GM23338 (cell line): ENCODE results near the gene DMKN. TPM values are rescaled to one million over a fixed set of nuclear protein-coding genes. Genes with fewer than 3 reads are reported as not detected.

Source experiments
- ATAC-seq: fragments of 200-7000 bp; cut with Tn5 transposase; 3 replicates; pipeline ENCODE4 v1.9.1; 2020
- DNase-seq: peaks from one replicate; pipeline ENCODE4 v3.0.0-alpha.2; 2015; ENCODE audit warnings: low spot score
- H2AFZ ChIP-seq: fragments of 200-600 bp; sonication (generic); 2 replicates; pipeline ENCODE4 v1.8.0; 2016; ENCODE audit warnings: antibody characterized with exemption, mild to moderate bottlenecking, moderate library complexity
- H3F3A ChIP-seq: fragments of 200-600 bp; sonication (generic); replicated peaks from 2 replicates; pipeline ENCODE4 v1.8.0; 2017; ENCODE audit warnings: antibody characterized with exemption, mixed run types, low read depth
- H3K27ac ChIP-seq: fragments of 200-600 bp; sonication (generic); 2 replicates; pipeline ENCODE4 v1.6.1; 2016; ENCODE audit warnings: low read depth
- H3K27me3 ChIP-seq: fragments of 200-600 bp; sonication (generic); 2 replicates; pipeline ENCODE4 v1.8.0; 2016; ENCODE audit warnings: mild to moderate bottlenecking, mixed run types, moderate library complexity; ENCODE audit not compliant: insufficient read depth
- H3K36me3 ChIP-seq: fragments of 200-600 bp; sonication (generic); 2 replicates; pipeline ENCODE4 v1.8.0; 2016; ENCODE audit warnings: mild to moderate bottlenecking; ENCODE audit not compliant: insufficient read depth
- H3K4me1 ChIP-seq: fragments of 200-600 bp; sonication (generic); 2 replicates; pipeline ENCODE4 v1.8.0; 2016; ENCODE audit warnings: mild to moderate bottlenecking, moderate library complexity; ENCODE audit not compliant: insufficient read depth
- H3K4me2 ChIP-seq: fragments of 200-600 bp; sonication (generic); 2 replicates; pipeline ENCODE4 v1.7.1; 2017; ENCODE audit warnings: mixed run types
- H3K4me3 ChIP-seq: fragments of 200-600 bp; sonication (generic); 2 replicates; pipeline ENCODE4 v1.6.1; 2016; ENCODE audit warnings: mixed run types
- H3K79me2 ChIP-seq: fragments of 200-600 bp; sonication (generic); replicated peaks from 2 replicates; pipeline ENCODE4 v1.8.0; 2017; ENCODE audit warnings: mild to moderate bottlenecking; ENCODE audit not compliant: insufficient read depth
- H3K9me2 ChIP-seq: fragments of 200-600 bp; sonication (generic); 2 replicates; pipeline ENCODE4 v1.8.0; 2017; ENCODE audit not compliant: insufficient read depth
- H4K20me1 ChIP-seq: fragments of 200-600 bp; sonication (generic); replicated peaks from 2 replicates; pipeline ENCODE4 v1.8.0; 2017; ENCODE audit warnings: mild to moderate bottlenecking; ENCODE audit not compliant: insufficient read depth
- H3K27ac Mint-ChIP-seq: 2 replicates; pipeline ENCODE4 v1.8.0; 2020; ENCODE audit warnings: inconsistent platforms, mild to moderate bottlenecking, moderate library complexity, mixed read lengths
- H3K27me3 Mint-ChIP-seq: 3 replicates; pipeline ENCODE4 v1.8.0; 2022; ENCODE audit warnings: low read depth, mild to moderate bottlenecking, moderate library complexity, mixed read lengths, inconsistent platforms; ENCODE audit not compliant: insufficient read depth, poor library complexity
- H3K36me3 Mint-ChIP-seq: 3 replicates; pipeline ENCODE4 v1.8.0; 2021; ENCODE audit warnings: low read depth, mild to moderate bottlenecking, inconsistent platforms, moderate library complexity, mixed read lengths
- H3K4me1 Mint-ChIP-seq: 3 replicates; pipeline ENCODE4 v1.8.0; 2020; ENCODE audit warnings: mild to moderate bottlenecking, inconsistent platforms, mixed read lengths
- H3K4me3 Mint-ChIP-seq: 3 replicates; pipeline ENCODE4 v1.8.0; 2021; ENCODE audit warnings: moderate library complexity, mild to moderate bottlenecking, inconsistent platforms, mixed read lengths
- H3K9me3 Mint-ChIP-seq: 3 replicates; pipeline ENCODE4 v1.8.0; 2020; ENCODE audit warnings: moderate library complexity, mild to moderate bottlenecking, inconsistent platforms, mixed read lengths
- CTCF ChIP-seq, 2 experiments: fragments of 200-600 bp in 1 of 2; sonication (generic) in 1 of 2; conservative IDR thresholded peaks; 2 replicates each; pipeline versions ENCODE4 v1.5.1 to v1.6.1; 2016 to 2017; ENCODE audit warnings: antibody characterized with exemption in 2 of 2, low read depth in 2 of 2, mild to moderate bottlenecking in 2 of 2, moderate library complexity in 1 of 2
- EZH2 ChIP-seq: fragments of 200-600 bp; sonication (generic); IDR thresholded peaks from one replicate; pipeline ENCODE4 v1.8.0; 2017; ENCODE audit warnings: antibody characterized with exemption, mild to moderate bottlenecking, low read depth; ENCODE audit not compliant: unreplicated experiment
- EZH2phosphoT487 ChIP-seq: fragments of 200-600 bp; sonication (generic); IDR thresholded peaks from one replicate; pipeline ENCODE4 v1.8.1; 2018; ENCODE audit warnings: antibody characterized with exemption; ENCODE audit not compliant: unreplicated experiment
- JUNB ChIP-seq: IDR thresholded peaks from one replicate; pipeline ENCODE4 v1.6.1; 2016; ENCODE audit warnings: antibody characterized with exemption; ENCODE audit not compliant: unreplicated experiment
- NANOG ChIP-seq: IDR thresholded peaks from 2 replicates; pipeline ENCODE4 v1.6.1; 2016; ENCODE audit warnings: antibody characterized with exemption, borderline replicate concordance
- POLR2AphosphoS5 ChIP-seq: IDR thresholded peaks from 2 replicates; pipeline ENCODE4 v1.6.1; 2016; ENCODE audit warnings: antibody characterized with exemption, low read depth
- STAT1 ChIP-seq: IDR thresholded peaks from one replicate; pipeline ENCODE4 v1.6.1; 2016; ENCODE audit warnings: antibody characterized with exemption; ENCODE audit not compliant: unreplicated experiment
- ZNF114 ChIP-seq: fragments of 250-450 bp; sonication (Bioruptor Pico); IDR thresholded peaks from 2 replicates; pipeline ENCODE4 v1.5.0; 2020; ENCODE audit warnings: mild to moderate bottlenecking, moderate library complexity
- ZNF331 ChIP-seq: fragments of 250-450 bp; sonication (Bioruptor Pico); IDR thresholded peaks from 2 replicates; pipeline ENCODE4 v1.5.0; 2020; ENCODE audit warnings: low read depth, mild to moderate bottlenecking, moderate library complexity
- ZNF462 ChIP-seq: fragments of 250-450 bp; sonication (Bioruptor Pico); IDR thresholded peaks from 2 replicates; pipeline ENCODE4 v1.5.0; 2020; ENCODE audit warnings: mild to moderate bottlenecking, moderate library complexity
- polyA plus RNA-seq: library from polyadenylated mRNA; unstranded; fragments of >200 nt; fragmentation: Nextera tagmentation; extraction: Ambion mirVana; gene quantifications from 2 replicates; pipeline ENCODE4 v1.2.1, GENCODE V29; 2016
- total RNA-seq: library from RNA; depleted of rRNA; stranded (reverse); fragments of >200 nt; shearing (Covaris generic); gene quantifications from 2 replicates; pipeline ENCODE4 v1.2.3, GENCODE V29; 2014

DMKN gene
- total and polyA plus RNA-seq, 2 experiments from 2014 or later, result 259 to 569 TPM

GRCh38 chr19:35542209-35542608 is 28.8 kb upstream of the DMKN start (continued):
- TF ChIP-seq ZNF114 (CRISPR knock-in tag) (no peak), STAT1 (no peak), ZNF331 (CRISPR knock-in tag) (no peak), EZH2phosphoT487 (no peak), NANOG (no peak), CTCF (conservative IDR thresholded peaks at IDR 0.05; ENCODE audit: low read depth in 2 of 2) (no peak), POLR2AphosphoS5 (no peak), EZH2 (no peak)

- DNase-seq, result no peak
Observed at GRCh38 chr19:35540356-35540927, 27.0 kb upstream of the DMKN start.

More at GRCh38 chr19:35540356-35540927, 27.0 kb upstream of the DMKN start:
- H3K27me3 ChIP-seq, result no peaks in the 10 kb centered on the region
- Mint-ChIP-seq H3K4me1 (peaks cover 32% of the 10 kb centered on the region; the same call in 2 of the 3 replicates), H3K36me3 (peaks cover 43% of the 10 kb centered on the region), H3K9me3 (no peaks in the 10 kb centered on the region), H3K27ac (no peak overlapping the region), H3K4me3 (no peak overlapping the region), H3K27me3 (peaks cover 6% of the 10 kb centered on the region)
- no peaks in the 10 kb centered on the region; the same call in 1 of the 2 replicates for H4K20me1 ChIP-seq
- H2AFZ ChIP-seq, result no peak overlapping the region
- peaks cover 7% of the 10 kb centered on the region; the same call in 1 of the 2 replicates for H3K36me3 ChIP-seq
- H3K4me2 ChIP-seq, result no peak overlapping the region
- no peak overlapping the region for H3K4me3 ChIP-seq
- ATAC-seq, result no peak
- no peak overlapping the region for H3K27ac ChIP-seq
- H3F3A ChIP-seq, result 0 out of 2 replicates have a peak, but pooled peaks cover 7% of the 10 kb centered on the region
- peaks cover 13% of the 10 kb centered on the region for H3K79me2 ChIP-seq
- H3K4me1 ChIP-seq, result peaks cover 16% of the 10 kb centered on the region
- H3K9me2 ChIP-seq, result no peaks in the 10 kb centered on the region
- TF ChIP-seq ZNF114 (CRISPR knock-in tag), result no peak
- no peak for TF ChIP-seq JUNB
- TF ChIP-seq EZH2phosphoT487, result no peak
- no peak for TF ChIP-seq CTCF (conservative IDR thresholded peaks at IDR 0.05; ENCODE audit: low read depth in 2 of 2)
- no peak for TF ChIP-seq ZNF462 (CRISPR knock-in tag)
- TF ChIP-seq EZH2, result no peak
